Activated CD8-positive, alpha-beta memory T cell treated with anti-CD3 and anti-CD28 coated beads for 24 hours (primary cell): ENCODE data around the gene ABHD12B.
"Not testable (repeated sequence)": the region's sequence is repeated elsewhere in the genome, so short reads cannot be mapped to it uniquely, and the experiment has no call there.

Experiments
- DNase-seq: peaks from one replicate; pipeline ENCODE4 v3.0.0-alpha.2; 2020

The ABHD12B gene

DNA sequence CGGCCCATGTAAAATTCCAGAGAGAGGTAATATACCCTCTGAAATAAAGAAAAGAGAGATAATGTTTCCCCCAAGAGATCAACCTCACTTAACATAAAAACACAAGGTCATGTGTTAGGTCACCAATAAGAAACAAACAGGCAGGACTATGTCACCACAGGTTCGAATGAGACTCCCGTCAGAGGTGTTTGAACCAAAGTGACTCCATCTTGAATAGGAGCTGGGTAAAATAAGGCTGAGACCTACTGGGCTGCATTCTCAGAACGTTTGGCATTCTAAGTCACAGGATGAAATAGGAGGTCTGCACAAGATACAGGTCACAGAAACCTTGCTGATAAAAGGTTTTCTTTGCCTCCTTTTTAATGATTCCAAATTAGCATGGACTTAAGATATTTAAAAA is 65.9 kb downstream of the ABHD12B start:
- DNase-seq, result no peak

DNA sequence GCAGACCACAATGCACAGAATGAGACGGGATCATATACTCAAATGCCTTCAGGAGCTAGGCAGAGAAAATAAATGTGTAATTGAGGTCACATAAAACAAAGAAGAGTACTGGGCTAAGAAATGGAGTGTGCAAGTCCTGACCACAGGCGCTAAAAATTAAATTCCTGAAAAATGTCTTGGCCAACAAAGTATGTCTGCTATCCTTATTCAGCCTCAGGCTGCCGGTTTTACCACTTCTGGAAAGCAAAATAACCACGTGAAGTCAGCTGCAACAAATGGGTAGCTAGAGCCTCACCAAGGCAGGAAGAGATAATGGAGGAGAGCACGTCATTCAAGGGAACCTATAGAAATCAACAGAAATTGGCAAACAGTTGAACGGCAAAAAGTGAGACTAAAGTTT is 69.3 kb downstream of the ABHD12B start:
- no peak for DNase-seq

DNA sequence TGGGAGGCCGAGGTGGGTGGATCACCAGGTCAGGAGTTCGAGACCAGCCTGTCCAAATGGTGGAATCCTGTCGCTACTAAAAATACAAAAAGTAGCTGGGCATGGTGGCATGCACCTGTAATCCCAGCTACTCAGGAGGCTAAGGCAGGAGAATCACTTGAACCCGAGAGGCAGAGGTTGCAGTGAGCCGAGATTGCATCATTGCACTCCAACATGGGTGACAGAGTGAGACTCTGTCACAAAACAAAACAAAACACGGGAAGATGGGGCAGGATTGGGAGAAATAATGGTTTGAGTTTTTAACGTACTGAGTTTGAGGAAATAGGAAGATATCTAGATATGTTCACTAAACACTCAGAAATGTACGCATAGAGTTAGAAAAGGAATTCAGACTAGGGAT is 69.8 kb downstream of the ABHD12B start:
- DNase-seq, result not testable (repeated sequence)

GRCh38 chr14:50943261-50943942 is 71.5 kb downstream of the ABHD12B start:
- no peak for DNase-seq

DNA sequence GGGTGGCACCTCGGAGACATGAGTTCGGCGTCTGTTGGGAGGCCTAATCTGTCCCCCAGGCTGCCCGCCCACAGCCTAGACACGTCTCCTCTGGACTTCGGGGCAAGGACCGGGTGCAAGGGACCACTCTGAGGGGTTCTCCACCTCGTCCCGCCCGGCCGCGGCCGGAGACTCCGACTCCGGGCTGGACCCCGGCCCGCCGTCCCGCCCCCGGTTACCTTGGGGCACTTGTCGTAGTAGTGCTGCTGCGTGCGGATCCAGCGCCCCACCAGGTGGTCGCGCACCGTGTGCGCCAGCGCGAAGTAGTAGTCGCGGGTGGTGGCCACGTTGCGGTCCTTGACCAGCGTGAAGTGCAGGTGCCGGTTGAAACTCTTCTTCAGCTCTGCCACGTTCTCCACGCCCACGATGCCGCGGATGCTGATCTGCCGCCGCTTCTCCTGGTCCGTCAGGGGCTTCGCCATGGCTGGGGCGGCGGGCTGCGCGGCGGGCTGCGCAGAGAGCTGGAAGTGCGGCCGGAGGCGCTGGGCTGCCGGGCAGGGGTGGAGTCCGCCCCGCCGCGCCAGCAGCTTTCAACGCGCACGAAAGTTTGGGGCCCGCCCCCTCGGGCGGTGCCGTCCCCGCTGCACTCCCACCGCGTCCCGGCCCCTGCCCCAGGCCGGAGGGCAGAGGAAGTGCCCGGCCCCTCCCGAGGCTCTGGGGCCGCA is 72.2 kb downstream of the ABHD12B start, which contains the start of gene PYGL:
Gene PYGL, minus strand, starts transcription at position 541 of the 704 bp plus-strand sequence. Its CDS starts 80 bp downstream, at position 461.
- DNase-seq, result peak; percentile 68

GRCh38 chr14:50944647-50945413 is 73.0 kb downstream of the ABHD12B start:
- peak; percentile 59 for DNase-seq

DNA sequence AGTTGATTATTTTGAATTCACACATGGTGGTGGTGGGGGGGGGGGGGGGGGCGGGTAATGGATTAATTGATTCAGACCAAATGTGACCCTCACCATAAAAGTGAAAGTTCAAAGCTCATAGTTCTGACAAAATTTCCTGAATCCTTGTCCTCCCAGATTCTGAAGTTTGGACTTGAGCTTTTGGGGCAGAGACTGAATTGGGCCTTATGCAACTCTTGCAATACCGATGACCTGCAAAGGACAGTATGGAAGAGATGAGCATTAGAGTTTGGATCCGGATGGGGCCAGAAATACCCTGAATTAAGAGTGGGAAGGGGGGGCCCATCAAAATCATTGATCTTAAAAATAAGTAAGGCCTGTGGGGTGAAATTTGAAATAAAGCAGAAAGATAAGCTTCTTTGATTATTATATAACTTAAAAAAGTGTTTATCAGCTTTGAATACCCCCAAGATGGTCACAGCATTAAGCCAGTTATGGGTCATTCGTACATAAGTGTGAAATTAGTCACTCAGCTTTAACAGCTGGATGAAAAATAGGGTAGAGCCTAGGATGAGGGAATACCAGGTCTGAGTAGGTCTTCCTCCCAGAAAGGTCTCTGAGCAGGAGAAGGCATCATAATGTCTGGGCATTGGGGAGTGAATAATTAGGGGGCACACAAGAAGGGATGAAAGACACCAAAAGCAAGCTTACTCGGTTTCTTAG is 74.5 kb downstream of the ABHD12B start:
- DNase-seq, result no peak

DNA sequence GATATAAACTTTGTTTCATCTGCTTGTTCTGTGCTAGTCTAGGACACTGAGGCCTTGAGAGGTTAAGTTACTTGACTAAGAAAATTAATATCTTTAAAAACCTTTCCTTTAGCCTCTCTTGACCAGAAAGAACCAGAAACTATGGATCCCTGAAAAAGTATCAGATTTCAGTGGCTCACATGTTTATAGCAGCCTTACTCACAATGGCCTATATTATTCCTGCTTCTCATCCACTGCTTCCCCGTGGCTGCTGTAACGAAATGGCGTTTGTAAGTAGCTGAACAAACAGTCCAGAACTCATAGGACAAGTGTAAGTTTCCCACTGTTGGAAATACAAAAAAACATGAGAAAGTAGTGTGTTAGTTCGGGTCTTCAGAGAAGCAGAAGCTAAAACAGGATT is 75.6 kb downstream of the ABHD12B start:
- DNase-seq, result no peak

DNA sequence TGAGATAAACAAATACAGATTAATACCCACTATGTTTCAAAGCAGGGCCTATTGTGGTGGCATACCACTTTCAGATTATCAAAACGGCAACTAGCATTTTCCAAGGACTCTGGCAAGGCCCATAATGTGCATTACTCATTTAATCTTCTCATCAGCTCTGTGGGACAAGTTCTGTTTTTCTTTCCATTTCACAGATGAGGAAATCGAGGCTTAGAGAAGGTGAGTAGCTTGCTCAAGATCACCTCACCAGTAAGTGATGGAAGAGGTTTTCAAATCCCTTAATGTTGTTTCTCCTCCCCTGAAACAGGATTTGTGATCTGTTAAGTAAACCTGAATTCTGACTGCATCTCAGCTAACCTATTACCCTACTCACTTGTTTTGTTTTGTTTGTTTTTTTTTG is 76.4 kb downstream of the ABHD12B start:
- no peak for DNase-seq

DNA sequence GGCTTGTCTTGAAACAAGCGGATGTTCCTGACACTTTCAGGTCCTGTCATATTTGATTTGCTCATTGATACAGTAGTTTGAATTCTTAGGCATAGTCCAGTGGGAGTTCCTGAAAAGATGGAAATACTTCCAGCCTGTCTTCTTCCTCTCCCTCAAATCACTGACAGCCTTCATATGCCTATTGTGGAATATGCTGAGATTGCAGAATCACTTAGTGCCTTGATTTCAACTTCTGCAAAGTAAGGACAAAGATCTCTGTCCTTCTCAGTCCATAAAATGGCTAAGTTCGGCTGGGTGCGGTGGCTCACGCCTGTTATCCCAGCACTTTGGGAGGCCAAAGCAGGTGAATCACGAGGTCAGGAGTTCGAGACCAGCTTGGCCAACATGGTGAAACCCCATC is 79.2 kb downstream of the ABHD12B start:
- DNase-seq, result no peak

DNA sequence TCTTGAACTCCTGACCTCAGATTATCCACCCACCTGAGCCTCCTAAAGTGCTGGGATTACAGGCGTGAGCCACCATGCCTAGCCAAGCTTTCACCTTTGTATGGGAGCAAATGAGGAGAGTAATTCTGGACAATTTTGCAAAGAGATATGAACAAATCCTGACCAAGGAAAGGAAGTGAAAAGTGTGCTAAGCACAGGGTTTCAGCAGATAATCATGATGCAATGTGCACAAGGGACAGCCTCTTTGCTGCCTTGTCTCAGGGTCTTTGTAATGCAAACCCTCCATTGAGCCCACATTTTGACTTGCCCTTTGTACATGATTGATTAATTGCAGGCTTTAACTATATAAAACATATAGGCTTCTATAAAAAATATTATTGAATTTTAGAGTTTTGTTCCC is 81.6 kb downstream of the ABHD12B start:
- DNase-seq, result no peak
